ENCODE results near the gene TRNP1.

TRNP1 gene

DNA sequence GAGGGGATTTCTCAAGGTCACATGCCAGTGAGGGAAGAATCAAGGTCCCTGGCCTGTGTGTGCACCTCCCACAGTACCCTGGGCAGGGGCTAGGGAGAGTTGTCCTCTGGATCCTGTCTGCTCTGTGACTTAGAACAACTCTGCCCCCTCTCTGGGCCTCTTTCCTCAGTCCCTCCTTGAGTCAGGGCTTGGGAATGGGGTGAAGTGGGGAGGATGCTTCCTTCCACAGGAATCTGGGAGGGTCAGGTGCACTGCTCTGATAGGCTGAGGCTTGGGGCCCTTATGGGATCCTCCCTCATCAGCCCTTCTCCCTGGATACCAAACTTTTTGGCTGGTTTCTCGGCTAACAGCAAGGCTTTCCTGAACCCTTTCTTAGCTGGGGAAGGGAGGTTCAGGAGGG lies 2.5 kb downstream of the TRNP1 start:
- TF ChIP-seq REST (IDR thresholded peaks at IDR 0.05; ENCODE audit: low read depth) (no peak), TEAD4 (IDR thresholded peaks at IDR 0.05) (no peak), FOXM1 (IDR thresholded peaks at IDR 0.05; ENCODE audit: borderline replicate concordance, low read depth) (no peak), EGR1 (IDR thresholded peaks at IDR 0.05) (no peak), TAF1 (IDR thresholded peaks at IDR 0.05; ENCODE audit: low read depth) (no peak)

GRCh38 chr1:26996665-26997064 lies 3.2 kb downstream of the TRNP1 start:
- TF ChIP-seq RAD21 (IDR thresholded peaks at IDR 0.05; ENCODE audit: low read depth) (no peak), CREB1 (IDR thresholded peaks at IDR 0.05; ENCODE audit: low read depth) (no peak), YY1 (IDR thresholded peaks at IDR 0.05; ENCODE audit: low read depth) (no peak), EGR1 (IDR thresholded peaks at IDR 0.05) (no peak), ZBTB7A (IDR thresholded peaks at IDR 0.05; ENCODE audit: low read depth) (no peak), CEBPB (IDR thresholded peaks at IDR 0.05) (no peak), NFIC (IDR thresholded peaks at IDR 0.05) (no peak), EP300 (IDR thresholded peaks at IDR 0.05; ENCODE audit: borderline replicate concordance) (no peak), USF1 (IDR thresholded peaks at IDR 0.05) (no peak), REST (IDR thresholded peaks at IDR 0.05; ENCODE audit: low read depth) (no peak), TEAD4 (IDR thresholded peaks at IDR 0.05) (no peak), TCF12 (IDR thresholded peaks at IDR 0.05; ENCODE audit: low read depth) (no peak), FOXM1 (IDR thresholded peaks at IDR 0.05; ENCODE audit: borderline replicate concordance, low read depth) (no peak), TAF1 (IDR thresholded peaks at IDR 0.05; ENCODE audit: low read depth) (no peak)
- TF ChIP-seq, protein P1, sequence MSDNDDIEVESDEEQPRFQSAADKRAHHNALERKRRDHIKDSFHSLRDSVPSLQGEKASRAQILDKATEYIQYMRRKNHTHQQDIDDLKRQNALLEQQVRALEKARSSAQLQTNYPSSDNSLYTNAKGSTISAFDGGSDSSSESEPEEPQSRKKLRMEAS (IDR thresholded peaks at IDR 0.05): no peak

DNA sequence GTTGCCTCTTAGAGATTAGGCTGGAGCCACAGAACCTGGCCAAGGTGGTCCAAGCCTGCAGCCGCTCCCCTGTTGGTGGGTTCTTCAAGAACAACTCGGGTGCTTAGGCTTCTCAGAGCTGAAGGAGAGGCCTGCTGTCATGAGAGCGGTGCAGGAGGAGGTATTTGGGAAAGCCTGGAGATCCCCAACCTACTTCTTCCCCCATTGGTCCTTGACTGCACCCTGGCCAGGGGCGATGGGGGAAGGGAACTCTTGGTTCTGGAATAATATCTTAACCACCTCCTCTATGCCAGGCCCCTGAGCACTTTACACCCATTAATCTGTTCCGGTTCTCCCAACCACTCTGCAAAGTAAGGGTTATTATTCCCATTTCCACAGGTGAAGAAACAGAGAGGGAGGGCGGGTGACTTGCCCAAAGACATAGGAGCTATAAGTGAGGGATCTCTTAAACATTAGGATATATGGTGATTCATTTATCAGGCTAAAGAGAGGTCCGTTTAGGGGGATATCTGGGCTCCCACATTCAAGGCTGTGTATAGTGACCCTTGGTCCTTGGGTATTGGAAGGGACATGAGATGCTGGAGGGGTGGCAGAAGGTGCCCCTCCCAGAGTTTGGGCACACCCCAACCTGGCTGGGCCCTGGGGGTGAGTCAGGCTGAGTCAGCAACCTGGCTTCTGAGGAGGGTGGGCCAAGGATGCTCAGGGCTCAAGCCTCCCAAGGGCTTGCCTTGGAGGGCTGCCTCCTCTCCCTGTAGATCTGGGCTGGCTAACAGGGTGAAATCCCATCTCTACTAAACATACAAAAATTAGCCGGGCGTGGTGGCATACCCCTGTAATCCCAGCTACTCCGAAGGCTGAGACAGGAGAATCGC lies 5.2 kb downstream of the TRNP1 start:
- TF ChIP-seq TCF12 (IDR thresholded peaks at IDR 0.05; ENCODE audit: low read depth): no peak
- no peak for TF ChIP-seq CREB1 (IDR thresholded peaks at IDR 0.05; ENCODE audit: low read depth)
- TF ChIP-seq YY1 (IDR thresholded peaks at IDR 0.05; ENCODE audit: low read depth): no peak
- TF ChIP-seq CEBPB (IDR thresholded peaks at IDR 0.05): no peak

GRCh38 chr1:26999440-26999987 lies 6.0 kb downstream of the TRNP1 start:
- no peak for TF ChIP-seq RAD21 (IDR thresholded peaks at IDR 0.05; ENCODE audit: low read depth)
- no peak for TF ChIP-seq CREB1 (IDR thresholded peaks at IDR 0.05; ENCODE audit: low read depth)
- no peak for TF ChIP-seq USF1 (IDR thresholded peaks at IDR 0.05)
- TF ChIP-seq REST (IDR thresholded peaks at IDR 0.05; ENCODE audit: low read depth): no peak
- TF ChIP-seq TEAD4 (IDR thresholded peaks at IDR 0.05): peak; percentile 82
- TF ChIP-seq CEBPB (IDR thresholded peaks at IDR 0.05): no peak
- TF ChIP-seq TCF12 (IDR thresholded peaks at IDR 0.05; ENCODE audit: low read depth): 0 out of 2 replicates have a peak, but pooled peaks have one; percentile 53
- TF ChIP-seq NFIC (IDR thresholded peaks at IDR 0.05): peak; percentile 44; the same call in 1 of the 2 replicates
- TF ChIP-seq YY1 (IDR thresholded peaks at IDR 0.05; ENCODE audit: low read depth): no peak

Data from Ishikawa (cell line).